Smooth muscle cell (in vitro differentiated cells): Measurements from ENCODE around the gene ARL15. TPM values are rescaled to one million over a fixed set of nuclear protein-coding genes. Genes with fewer than 3 reads are reported as not detected.

ENCODE experiments used
- DNase-seq: peaks from one replicate; lab custom pipeline; 2025; ENCODE audit not compliant: unreplicated experiment; lab: John Stamatoyannopoulos, UW
- H2AFZ ChIP-seq: fragments of 200-600 bp; sonication (generic); 2 replicates; pipeline ENCODE4 v1.6.0; 2016; ENCODE audit warnings: antibody characterized with exemption, low read depth, mild to moderate bottlenecking
- H3F3A ChIP-seq: fragments of 200-600 bp; sonication (generic); 2 replicates; pipeline ENCODE4 v1.6.0; 2017; ENCODE audit warnings: antibody characterized with exemption, low read depth
- H3K27ac ChIP-seq: fragments of 200-600 bp; sonication (generic); 2 replicates; pipeline ENCODE4 v1.5.1; 2016; ENCODE audit warnings: low read depth, mild to moderate bottlenecking
- H3K27me3 ChIP-seq: fragments of 200-600 bp; sonication (generic); 2 replicates; pipeline ENCODE4 v1.6.1; 2016; ENCODE audit warnings: low read depth, mild to moderate bottlenecking
- H3K36me3 ChIP-seq: fragments of 200-600 bp; sonication (generic); 2 replicates; pipeline ENCODE4 v1.5.1; 2016; ENCODE audit warnings: low read depth
- H3K4me1 ChIP-seq: fragments of 200-600 bp; sonication (generic); 2 replicates; pipeline ENCODE4 v1.5.1; 2016; ENCODE audit warnings: low read depth
- H3K4me2 ChIP-seq: fragments of 200-600 bp; sonication (generic); 2 replicates; pipeline ENCODE4 v1.6.0; 2016; ENCODE audit warnings: mild to moderate bottlenecking
- H3K4me3 ChIP-seq: fragments of 200-600 bp; sonication (generic); 2 replicates; pipeline ENCODE4 v1.5.1; 2016; ENCODE audit warnings: mild to moderate bottlenecking
- H3K79me2 ChIP-seq: fragments of 200-600 bp; sonication (generic); 2 replicates; pipeline ENCODE4 v1.6.0; 2016; ENCODE audit warnings: low read depth, mild to moderate bottlenecking
- H3K9ac ChIP-seq: fragments of 200-600 bp; sonication (generic); 2 replicates; pipeline ENCODE4 v1.6.0; 2016; ENCODE audit warnings: low read depth
- H3K9me3 ChIP-seq: fragments of 200-600 bp; sonication (generic); replicated peaks from 2 replicates; pipeline ENCODE4 v1.5.1; 2016; ENCODE audit warnings: low read depth
- H4K20me1 ChIP-seq: fragments of 200-600 bp; sonication (generic); 2 replicates; pipeline ENCODE4 v1.6.0; 2016; ENCODE audit warnings: low read depth
- CTCF ChIP-seq: fragments of 200-600 bp; sonication (generic); IDR thresholded peaks from 2 replicates; pipeline ENCODE4 v1.5.1; 2017; ENCODE audit warnings: borderline replicate concordance, mild to moderate bottlenecking, antibody characterized with exemption; ENCODE audit not compliant: insufficient read depth, poor library complexity, severe bottlenecking
- WGBS: methylation state at CpG from one replicate; pipeline ENCODE4 v1.1.7; 2016; ENCODE audit warnings: low lambda C conversion rate; 5-methylcytosine and 5-hydroxymethylcytosine counted together
- polyA plus RNA-seq: library from polyadenylated mRNA; unstranded; fragments of >200 nt; fragmentation: Nextera tagmentation; extraction: Ambion mirVana; gene quantifications from 2 replicates; pipeline ENCODE4 v1.2.1, GENCODE V29; 2016
- total RNA-seq: library from RNA; depleted of rRNA; stranded (reverse); fragments of >200 nt; gene quantifications from 2 replicates; pipeline ENCODE4 v1.2.3, GENCODE V29; 2014

Gene ARL15
- total and polyA plus RNA-seq, 2 experiments from 2014 or later, result 9.8 to 51.1 TPM

GRCh38 chr5:54084696-54085095 is 225.7 kb downstream of the ARL15 start:
- Histone ChIP-seq H3K4me3 (no peak overlapping the region), H3K9me3 (no peaks in the 10 kb centered on the region), H3K27me3 (no peaks in the 10 kb centered on the region), H4K20me1 (no peaks in the 10 kb centered on the region), H3K9ac (no peak overlapping the region), H3K36me3 (no peaks in the 10 kb centered on the region), H3K4me2 (no peak overlapping the region), H3F3A (no peaks in the 10 kb centered on the region), H3K79me2 (no peaks in the 10 kb centered on the region), H2AFZ (no peak overlapping the region), H3K4me1 (no peaks in the 10 kb centered on the region), H3K27ac (no peak overlapping the region)
- 96% methylated on average over 4 of the region's 4 CpGs for WGBS
- no peak for DNase-seq
- no peak for TF ChIP-seq CTCF

- H3K4me3 ChIP-seq, result no peak overlapping the region
- no peaks in the 10 kb centered on the region for H3K4me1 ChIP-seq
- H3K27ac ChIP-seq, result no peak overlapping the region
- H3K9me3 ChIP-seq, result no peaks in the 10 kb centered on the region
- TF ChIP-seq CTCF, result no peak
- no peaks in the 10 kb centered on the region for H3F3A ChIP-seq
- no peak overlapping the region for H3K9ac ChIP-seq
- H4K20me1 ChIP-seq, result no peaks in the 10 kb centered on the region
- 74% methylated on average over 3 of the region's 3 CpGs for WGBS
- H2AFZ ChIP-seq, result no peak overlapping the region
- no peaks in the 10 kb centered on the region for H3K36me3 ChIP-seq
- no peaks in the 10 kb centered on the region for H3K79me2 ChIP-seq
- no peaks in the 10 kb centered on the region for H3K27me3 ChIP-seq
- no peak overlapping the region for H3K4me2 ChIP-seq
- DNase-seq, result no peak
Observed at GRCh38 chr5:54083851-54084250, 226.5 kb downstream of the ARL15 start.

- no peak overlapping the region for H3K4me2 ChIP-seq
- no peaks in the 10 kb centered on the region for H3K27me3 ChIP-seq
- H3K9ac ChIP-seq, result no peak overlapping the region
- no peak for TF ChIP-seq CTCF
- no peaks in the 10 kb centered on the region for H3F3A ChIP-seq
- WGBS, result 100% methylated on average over 1 of the region's 1 CpG
- H3K4me1 ChIP-seq, result no peaks in the 10 kb centered on the region
- no peak overlapping the region for H3K4me3 ChIP-seq
- H3K36me3 ChIP-seq, result no peaks in the 10 kb centered on the region
- H3K9me3 ChIP-seq, result no peaks in the 10 kb centered on the region
- no peak overlapping the region for H3K27ac ChIP-seq
- no peaks in the 10 kb centered on the region for H3K79me2 ChIP-seq
- no peaks in the 10 kb centered on the region for H4K20me1 ChIP-seq
- H2AFZ ChIP-seq, result no peak overlapping the region
- DNase-seq, result no peak
Observed at GRCh38 chr5:54083245-54083644, 227.1 kb downstream of the ARL15 start.

GRCh38 chr5:54081415-54081814 is 229.0 kb downstream of the ARL15 start:
- no peaks in the 10 kb centered on the region for H3K27me3 ChIP-seq
- 92% methylated on average over 1 of the region's 1 CpG for WGBS

More at GRCh38 chr5:54081415-54081814, 229.0 kb downstream of the ARL15 start:
- no peak for TF ChIP-seq CTCF
- DNase-seq, result no peak
- Histone ChIP-seq H3K9me3 (no peaks in the 10 kb centered on the region), H3K9ac (no peak overlapping the region), H3K4me2 (no peak overlapping the region), H3K36me3 (no peaks in the 10 kb centered on the region), H3F3A (no peaks in the 10 kb centered on the region), H3K4me3 (no peak overlapping the region), H4K20me1 (no peaks in the 10 kb centered on the region), H2AFZ (no peak overlapping the region), H3K79me2 (no peaks in the 10 kb centered on the region), H3K4me1 (no peaks in the 10 kb centered on the region), H3K27ac (no peak overlapping the region)
